ENCODE results near the gene CSNK2B. TPM values are rescaled to one million over a fixed set of nuclear protein-coding genes. Genes with fewer than 3 reads are reported as not detected.

Gene CSNK2B
- total and polyA plus RNA-seq, 9 of the 15 experiments (the other 6 are each of a cell fraction or from before 2014, with no cell fraction given): 120 to 1,126 (median 529) TPM

DNA sequence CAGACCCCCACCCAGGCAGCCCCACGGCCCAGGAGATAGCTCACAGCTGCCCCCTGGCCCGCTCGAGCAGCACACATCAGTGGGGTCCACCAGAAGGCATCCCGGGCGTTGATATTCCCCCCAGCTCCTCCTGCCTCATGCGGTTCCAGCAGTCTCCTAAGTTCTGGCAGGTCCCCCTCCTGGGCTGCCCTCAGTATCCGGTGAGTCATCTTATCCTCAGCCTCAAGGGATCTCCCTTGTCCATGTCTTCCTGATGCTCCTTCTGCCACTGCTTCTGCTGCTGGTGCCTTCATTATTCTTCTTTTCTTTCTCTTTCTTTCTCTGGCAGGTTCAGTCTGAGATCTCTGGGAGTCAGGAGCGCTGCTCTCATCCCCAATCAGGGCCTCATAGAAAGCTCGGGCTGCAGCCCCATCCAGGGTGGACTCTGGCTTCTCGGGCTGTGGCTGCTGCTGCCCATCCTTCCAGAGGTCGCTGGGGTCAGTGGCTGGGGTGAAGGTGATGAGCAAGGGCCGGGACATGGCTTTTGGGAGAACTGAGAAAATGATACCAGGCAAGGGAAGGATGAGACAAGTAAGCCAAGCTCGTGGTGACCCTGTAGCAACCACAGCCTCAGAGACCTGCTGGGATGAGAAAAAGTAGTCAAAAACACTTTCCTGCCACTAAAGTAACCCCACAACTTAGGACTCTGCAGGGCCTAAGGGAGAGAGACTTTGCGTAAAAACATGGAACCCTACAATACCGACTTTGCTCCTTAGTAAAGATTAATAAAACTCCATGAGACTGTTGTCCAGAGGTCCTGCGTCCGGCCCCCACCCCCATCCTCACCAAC is 1.7 kb upstream of the CSNK2B start (continued):
- TF ChIP-seq, protein P1, sequence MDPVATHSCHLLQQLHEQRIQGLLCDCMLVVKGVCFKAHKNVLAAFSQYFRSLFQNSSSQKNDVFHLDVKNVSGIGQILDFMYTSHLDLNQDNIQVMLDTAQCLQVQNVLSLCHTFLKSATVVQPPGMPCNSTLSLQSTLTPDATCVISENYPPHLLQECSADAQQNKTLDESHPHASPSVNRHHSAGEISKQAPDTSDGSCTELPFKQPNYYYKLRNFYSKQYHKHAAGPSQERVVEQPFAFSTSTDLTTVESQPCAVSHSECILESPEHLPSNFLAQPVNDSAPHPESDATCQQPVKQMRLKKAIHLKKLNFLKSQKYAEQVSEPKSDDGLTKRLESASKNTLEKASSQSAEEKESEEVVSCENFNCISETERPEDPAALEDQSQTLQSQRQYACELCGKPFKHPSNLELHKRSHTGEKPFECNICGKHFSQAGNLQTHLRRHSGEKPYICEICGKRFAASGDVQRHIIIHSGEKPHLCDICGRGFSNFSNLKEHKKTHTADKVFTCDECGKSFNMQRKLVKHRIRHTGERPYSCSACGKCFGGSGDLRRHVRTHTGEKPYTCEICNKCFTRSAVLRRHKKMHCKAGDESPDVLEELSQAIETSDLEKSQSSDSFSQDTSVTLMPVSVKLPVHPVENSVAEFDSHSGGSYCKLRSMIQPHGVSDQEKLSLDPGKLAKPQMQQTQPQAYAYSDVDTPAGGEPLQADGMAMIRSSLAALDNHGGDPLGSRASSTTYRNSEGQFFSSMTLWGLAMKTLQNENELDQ (CRISPR knock-in tag; IDR thresholded peaks at IDR 0.05; ENCODE audit: borderline replicate concordance): no peak
- TF ChIP-seq SMARCE1 (IDR thresholded peaks at IDR 0.05): peak; percentile 94
- TF ChIP-seq ZNF79 (CRISPR knock-in tag; IDR thresholded peaks at IDR 0.05; ENCODE audit: low read depth): no peak
- TF ChIP-seq, protein P2, sequence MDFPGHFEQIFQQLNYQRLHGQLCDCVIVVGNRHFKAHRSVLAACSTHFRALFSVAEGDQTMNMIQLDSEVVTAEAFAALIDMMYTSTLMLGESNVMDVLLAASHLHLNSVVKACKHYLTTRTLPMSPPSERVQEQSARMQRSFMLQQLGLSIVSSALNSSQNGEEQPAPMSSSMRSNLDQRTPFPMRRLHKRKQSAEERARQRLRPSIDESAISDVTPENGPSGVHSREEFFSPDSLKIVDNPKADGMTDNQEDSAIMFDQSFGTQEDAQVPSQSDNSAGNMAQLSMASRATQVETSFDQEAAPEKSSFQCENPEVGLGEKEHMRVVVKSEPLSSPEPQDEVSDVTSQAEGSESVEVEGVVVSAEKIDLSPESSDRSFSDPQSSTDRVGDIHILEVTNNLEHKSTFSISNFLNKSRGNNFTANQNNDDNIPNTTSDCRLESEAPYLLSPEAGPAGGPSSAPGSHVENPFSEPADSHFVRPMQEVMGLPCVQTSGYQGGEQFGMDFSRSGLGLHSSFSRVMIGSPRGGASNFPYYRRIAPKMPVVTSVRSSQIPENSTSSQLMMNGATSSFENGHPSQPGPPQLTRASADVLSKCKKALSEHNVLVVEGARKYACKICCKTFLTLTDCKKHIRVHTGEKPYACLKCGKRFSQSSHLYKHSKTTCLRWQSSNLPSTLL (IDR thresholded peaks at IDR 0.05): peak; percentile 50
- TF ChIP-seq FOSL1 (tag; conservative IDR thresholded peaks at IDR 0.05): no peak
- TF ChIP-seq, protein P3, sequence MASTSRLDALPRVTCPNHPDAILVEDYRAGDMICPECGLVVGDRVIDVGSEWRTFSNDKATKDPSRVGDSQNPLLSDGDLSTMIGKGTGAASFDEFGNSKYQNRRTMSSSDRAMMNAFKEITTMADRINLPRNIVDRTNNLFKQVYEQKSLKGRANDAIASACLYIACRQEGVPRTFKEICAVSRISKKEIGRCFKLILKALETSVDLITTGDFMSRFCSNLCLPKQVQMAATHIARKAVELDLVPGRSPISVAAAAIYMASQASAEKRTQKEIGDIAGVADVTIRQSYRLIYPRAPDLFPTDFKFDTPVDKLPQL (IDR thresholded peaks at IDR 0.05; ENCODE audit: extremely low read depth, insufficient read length): no peak
- no peak for TF ChIP-seq U2AF2 (optimal IDR thresholded peaks at IDR 0.05; ENCODE audit: low read depth, low read length)
- TF ChIP-seq NCOA4 (IDR thresholded peaks at IDR 0.05; ENCODE audit: partially characterized antibody): no peak
- no peak for TF ChIP-seq GABPA (tag; conservative IDR thresholded peaks at IDR 0.05; ENCODE audit: low read depth)
- no peak for TF ChIP-seq IFI16 (CRISPR knock-in tag; IDR thresholded peaks at IDR 0.05)
- TF ChIP-seq ADNP (tag; IDR thresholded peaks at IDR 0.05): no peak
- TF ChIP-seq, protein P4, sequence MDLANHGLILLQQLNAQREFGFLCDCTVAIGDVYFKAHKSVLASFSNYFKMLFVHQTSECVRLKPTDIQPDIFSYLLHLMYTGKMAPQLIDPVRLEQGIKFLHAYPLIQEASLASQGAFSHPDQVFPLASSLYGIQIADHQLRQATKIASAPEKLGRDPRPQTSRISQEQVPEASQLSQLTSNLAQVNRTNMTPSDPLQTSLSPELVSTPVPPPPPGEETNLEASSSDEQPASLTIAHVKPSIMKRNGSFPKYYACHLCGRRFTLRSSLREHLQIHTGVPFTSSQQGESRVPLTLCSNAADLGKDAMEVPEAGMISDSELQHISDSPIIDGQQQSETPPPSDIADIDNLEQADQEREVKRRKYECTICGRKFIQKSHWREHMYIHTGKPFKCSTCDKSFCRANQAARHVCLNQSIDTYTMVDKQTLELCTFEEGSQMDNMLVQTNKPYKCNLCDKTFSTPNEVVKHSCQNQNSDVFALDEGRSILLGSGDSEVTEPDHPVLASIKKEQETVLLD (IDR thresholded peaks at IDR 0.05): peak; percentile 79
- TF ChIP-seq, protein P5, sequence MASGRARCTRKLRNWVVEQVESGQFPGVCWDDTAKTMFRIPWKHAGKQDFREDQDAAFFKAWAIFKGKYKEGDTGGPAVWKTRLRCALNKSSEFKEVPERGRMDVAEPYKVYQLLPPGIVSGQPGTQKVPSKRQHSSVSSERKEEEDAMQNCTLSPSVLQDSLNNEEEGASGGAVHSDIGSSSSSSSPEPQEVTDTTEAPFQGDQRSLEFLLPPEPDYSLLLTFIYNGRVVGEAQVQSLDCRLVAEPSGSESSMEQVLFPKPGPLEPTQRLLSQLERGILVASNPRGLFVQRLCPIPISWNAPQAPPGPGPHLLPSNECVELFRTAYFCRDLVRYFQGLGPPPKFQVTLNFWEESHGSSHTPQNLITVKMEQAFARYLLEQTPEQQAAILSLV (tag; IDR thresholded peaks at IDR 0.05): no peak
- no peak; the same call in 1 of the 2 replicates for TF ChIP-seq HCFC1 (IDR thresholded peaks at IDR 0.05; ENCODE audit: low read depth, low read length)
- peak; percentile 63 for TF ChIP-seq POLR2A (conservative IDR thresholded peaks at IDR 0.05)
- peak; percentile 71 for TF ChIP-seq JUNB (CRISPR knock-in tag; conservative IDR thresholded peaks at IDR 0.05)
- TF ChIP-seq YY1 (IDR thresholded peaks at IDR 0.05; ENCODE audit: borderline replicate concordance in 1 of 3, control insufficient read depth in 1 of 3, extremely low read depth in 1 of 3, insufficient read depth in 3 of 3, insufficient read length in 1 of 3, insufficient replicate concordance in 2 of 3, low read depth in 1 of 3, low read length in 2 of 3): peak in 2 of 3 experiments; percentile 9 to 56
